Activated naive CD4-positive, alpha-beta T cell treated with anti-CD3 and anti-CD28 coated beads for 36 hours (primary cell): ENCODE results near the gene AIF1L. TPM values are rescaled to one million over a fixed set of nuclear protein-coding genes. Genes with fewer than 3 reads are reported as not detected.
"Not testable (repeated sequence)": the region's sequence is repeated elsewhere in the genome, so short reads cannot be mapped to it uniquely, and the experiment has no call there.

Source experiments
- CTCF ChIA-PET: fragments of 350-600 bp; sonication (Branson Sonifier 250); formaldehyde crosslinking; loops from one replicate; lab custom pipeline; 2021; ENCODE audit warnings: antibody characterized with exemption; lab: Charles Lee
- DNase-seq: peaks from one replicate; pipeline ENCODE4 v3.0.0-alpha.2; 2020
- H3K27ac Mint-ChIP-seq: one replicate; pipeline ENCODE4 v1.8.0; 2021; ENCODE audit warnings: mild to moderate bottlenecking, mixed read lengths
- H3K27me3 Mint-ChIP-seq: one replicate; pipeline ENCODE4 v1.8.0; 2021; ENCODE audit warnings: low read depth, mixed read lengths
- H3K36me3 Mint-ChIP-seq: one replicate; pipeline ENCODE4 v1.8.0; 2021; ENCODE audit warnings: low read depth, mixed read lengths
- H3K4me1 Mint-ChIP-seq: one replicate; pipeline ENCODE4 v1.8.0; 2021; ENCODE audit warnings: low read depth, mixed read lengths
- H3K4me3 Mint-ChIP-seq: one replicate; pipeline ENCODE4 v1.8.0; 2021; ENCODE audit warnings: mild to moderate bottlenecking, moderate library complexity, mixed read lengths
- H3K9me3 Mint-ChIP-seq: one replicate; pipeline ENCODE4 v1.8.0; 2021; ENCODE audit warnings: mixed read lengths
- intact Hi-C: fragments of 100-400 bp; cut with micrococcal nuclease; formaldehyde crosslinking; loops from one replicate; pipeline ENCODE4 v1.15.1; 2023
- total RNA-seq, 2 experiments: library from RNA; stranded (reverse); gene quantifications; one replicate each; pipeline ENCODE4 v1.2.3, GENCODE V29; 2021

The AIF1L gene
- total RNA-seq, 2 experiments from 2014 or later, result 1.4 to 1.8 TPM

GRCh38 chr9:131095666-131096268 is 564 bp upstream of the AIF1L start:
- no peak for DNase-seq
- intact Hi-C loops, result no loop called here
- Mint-ChIP-seq H3K36me3 (no peaks in the 10 kb centered on the region), H3K4me1 (peaks cover 3% of the 10 kb centered on the region), H3K4me3 (peak overlapping the region; percentile 62), H3K9me3 (no peaks in the 10 kb centered on the region), H3K27ac (no peak overlapping the region), H3K27me3 (peaks cover 28% of the 10 kb centered on the region)
- CTCF ChIA-PET, result interaction anchor here (1.3 kb wide), 1 partner anchor 50 kb away, joined by 3 read pairs; no protein-coding TSS in a partner anchor

GRCh38 chr9:131097126-131097947 is 1.0 kb downstream of the AIF1L start:
- H3K9me3 Mint-ChIP-seq, result no peaks in the 10 kb centered on the region
- H3K27me3 Mint-ChIP-seq, result peaks cover 28% of the 10 kb centered on the region
- peak overlapping the region; percentile 61 for H3K4me3 Mint-ChIP-seq
- H3K27ac Mint-ChIP-seq, result no peak overlapping the region
- no peak for DNase-seq
- no peaks in the 10 kb centered on the region for H3K36me3 Mint-ChIP-seq
- intact Hi-C loops, result no loop called here
- CTCF ChIA-PET, result interaction anchor here (0.6 kb wide), 1 partner anchor 91 kb away, joined by 4 read pairs; no protein-coding TSS in a partner anchor
- H3K4me1 Mint-ChIP-seq, result peaks cover 3% of the 10 kb centered on the region

- DNase-seq, result no peak
- Mint-ChIP-seq H3K36me3 (no peaks in the 10 kb centered on the region), H3K4me3 (no peak overlapping the region), H3K27me3 (peaks cover 28% of the 10 kb centered on the region), H3K27ac (no peak overlapping the region), H3K9me3 (no peaks in the 10 kb centered on the region), H3K4me1 (peaks cover 3% of the 10 kb centered on the region)
- intact Hi-C loops, result no loop called here
- CTCF ChIA-PET, result interaction anchor here (1.4 kb wide), 1 partner anchor 239 kb away, joined by 4 read pairs; no protein-coding TSS in a partner anchor
Measured at GRCh38 chr9:131097948-131098278, 1.6 kb downstream of the AIF1L start.

- intact Hi-C loops, result no loop called here
- Mint-ChIP-seq H3K27me3 (peaks cover 28% of the 10 kb centered on the region), H3K36me3 (no peaks in the 10 kb centered on the region), H3K9me3 (no peaks in the 10 kb centered on the region), H3K4me3 (no peak overlapping the region), H3K27ac (no peak overlapping the region), H3K4me1 (peaks cover 3% of the 10 kb centered on the region)
- DNase-seq, result no peak
- CTCF ChIA-PET, result interaction anchor here (1.0 to 1.4 kb wide), 3 partner anchors 41 to 492 kb away, joined by 3 to 4 read pairs (median 3); no protein-coding TSS in a partner anchor
Measured at GRCh38 chr9:131098391-131099101, 2.2 kb downstream of the AIF1L start.

GRCh38 chr9:131099102-131099606 is 2.8 kb downstream of the AIF1L start:
- H3K27me3 Mint-ChIP-seq, result peaks cover 26% of the 10 kb centered on the region
- H3K9me3 Mint-ChIP-seq, result no peaks in the 10 kb centered on the region
- intact Hi-C loops, result no loop called here
- no peak overlapping the region for H3K4me3 Mint-ChIP-seq
- CTCF ChIA-PET, result interaction anchor here (1.0 to 1.4 kb wide), 3 partner anchors 42 to 493 kb away, joined by 3 to 4 read pairs (median 3); no protein-coding TSS in a partner anchor
- DNase-seq, result no peak
- no peaks in the 10 kb centered on the region for H3K36me3 Mint-ChIP-seq
- no peak overlapping the region for H3K27ac Mint-ChIP-seq
- peaks cover 3% of the 10 kb centered on the region for H3K4me1 Mint-ChIP-seq

GRCh38 chr9:131099845-131100244 is 3.5 kb downstream of the AIF1L start:
- H3K4me3 Mint-ChIP-seq, H3K4me1 Mint-ChIP-seq, intact Hi-C loops, H3K27ac Mint-ChIP-seq, H3K9me3 Mint-ChIP-seq, DNase-seq, H3K36me3 Mint-ChIP-seq: not testable (repeated sequence)
- CTCF ChIA-PET, result interaction anchor here (1.2 kb wide), 1 partner anchor 493 kb away, joined by 3 read pairs; no protein-coding TSS in a partner anchor
- peaks cover 22% of the 10 kb centered on the region for H3K27me3 Mint-ChIP-seq

- no peak overlapping the region for H3K4me3 Mint-ChIP-seq
- CTCF ChIA-PET, result no interaction called here
- H3K36me3 Mint-ChIP-seq, result no peaks in the 10 kb centered on the region
- no peak overlapping the region for H3K27ac Mint-ChIP-seq
- DNase-seq, result no peak
- H3K4me1 Mint-ChIP-seq, result peaks cover 3% of the 10 kb centered on the region
- H3K9me3 Mint-ChIP-seq, result no peaks in the 10 kb centered on the region
- intact Hi-C loops, result no loop called here
- peaks cover 16% of the 10 kb centered on the region for H3K27me3 Mint-ChIP-seq
Measured at GRCh38 chr9:131100445-131100844, 4.1 kb downstream of the AIF1L start.

- no peaks in the 10 kb centered on the region for H3K9me3 Mint-ChIP-seq
- no peak overlapping the region for H3K27ac Mint-ChIP-seq
- intact Hi-C loops, result no loop called here
Measured at GRCh38 chr9:131101207-131101964, 5.1 kb downstream of the AIF1L start.

GRCh38 chr9:131103024-131103423 is 6.7 kb downstream of the AIF1L start:
- Mint-ChIP-seq H3K9me3 (no peaks in the 10 kb centered on the region), H3K27ac (no peak overlapping the region), H3K4me1 (no peaks in the 10 kb centered on the region), H3K36me3 (no peaks in the 10 kb centered on the region), H3K4me3 (no peak overlapping the region), H3K27me3 (no peaks in the 10 kb centered on the region)
- intact Hi-C loops, result no loop called here
- CTCF ChIA-PET, result no interaction called here
- DNase-seq, result no peak

More at GRCh38 chr9:131101207-131101964, 5.1 kb downstream of the AIF1L start:
- no peak for DNase-seq
- H3K4me3 Mint-ChIP-seq, result no peak overlapping the region
- no peaks in the 10 kb centered on the region for H3K36me3 Mint-ChIP-seq
- peaks cover 10% of the 10 kb centered on the region for H3K27me3 Mint-ChIP-seq
- CTCF ChIA-PET, result interaction anchor here (0.6 kb wide), 1 partner anchor 104 kb away, joined by 3 read pairs; no protein-coding TSS in a partner anchor
- no peaks in the 10 kb centered on the region for H3K4me1 Mint-ChIP-seq

GRCh38 chr9:131103535-131103934 is 7.2 kb downstream of the AIF1L start:
- H3K9me3 Mint-ChIP-seq, result no peaks in the 10 kb centered on the region
- DNase-seq, result no peak
- no peak overlapping the region for H3K4me3 Mint-ChIP-seq
- no peak overlapping the region for H3K27ac Mint-ChIP-seq
- H3K36me3 Mint-ChIP-seq, result no peaks in the 10 kb centered on the region
- H3K27me3 Mint-ChIP-seq, result no peaks in the 10 kb centered on the region
- CTCF ChIA-PET, result no interaction called here
- intact Hi-C loops, result no loop called here
- no peaks in the 10 kb centered on the region for H3K4me1 Mint-ChIP-seq

GRCh38 chr9:131104016-131104740 is 7.8 kb downstream of the AIF1L start:
- Mint-ChIP-seq H3K4me3 (no peak overlapping the region), H3K36me3 (no peaks in the 10 kb centered on the region), H3K27ac (no peak overlapping the region), H3K9me3 (no peaks in the 10 kb centered on the region), H3K27me3 (no peaks in the 10 kb centered on the region), H3K4me1 (no peaks in the 10 kb centered on the region)
- intact Hi-C loops, result no loop called here
- DNase-seq, result no peak
- CTCF ChIA-PET, result no interaction called here
